GM12864 (cell line): ENCODE data around the gene MUC5B.

Source experiments
- DNase-seq: peaks from one replicate; pipeline ENCODE4 v3.0.0-alpha.2; 2011; ENCODE audit warnings: low read depth
- H3K4me3 ChIP-seq: 2 replicates; pipeline ENCODE4 v1.5.1; 2011; ENCODE audit warnings: mild to moderate bottlenecking, low read depth, low read length, control low read depth
- CTCF ChIP-seq: IDR thresholded peaks from 2 replicates; pipeline ENCODE4 v1.5.1; 2011; ENCODE audit warnings: low read depth, mild to moderate bottlenecking, moderate library complexity, low read length, control low read depth, inconsistent platforms; ENCODE audit errors: missing control alignments

The MUC5B gene

DNA sequence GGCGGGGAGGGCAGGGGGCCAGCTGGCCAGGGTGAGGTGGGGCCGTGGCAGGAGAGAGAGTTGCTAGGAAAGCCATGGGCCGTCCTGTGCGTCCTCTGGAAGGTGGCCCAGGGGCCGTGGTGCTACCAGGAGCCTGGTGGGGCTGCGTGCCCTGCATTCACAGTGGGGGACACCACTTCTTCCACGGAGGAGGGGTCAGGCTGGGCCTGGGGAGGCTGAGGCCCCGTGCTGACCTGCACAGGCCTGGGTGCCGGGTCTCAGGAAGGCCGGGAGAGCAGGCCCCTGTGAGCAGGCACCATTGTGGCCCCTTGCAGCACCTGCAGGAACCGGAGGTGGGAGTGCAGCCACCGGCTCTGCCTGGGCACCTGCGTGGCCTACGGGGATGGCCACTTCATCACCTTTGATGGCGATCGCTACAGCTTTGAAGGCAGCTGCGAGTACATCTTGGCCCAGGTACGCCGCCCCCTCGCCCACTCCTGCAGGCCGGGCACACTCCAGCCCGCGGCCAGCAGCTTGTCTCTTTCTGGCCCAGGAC is 12.0 kb downstream of the MUC5B start:
- DNase-seq: no peak
- no peak overlapping the region for H3K4me3 ChIP-seq
- TF ChIP-seq CTCF: no peak

DNA sequence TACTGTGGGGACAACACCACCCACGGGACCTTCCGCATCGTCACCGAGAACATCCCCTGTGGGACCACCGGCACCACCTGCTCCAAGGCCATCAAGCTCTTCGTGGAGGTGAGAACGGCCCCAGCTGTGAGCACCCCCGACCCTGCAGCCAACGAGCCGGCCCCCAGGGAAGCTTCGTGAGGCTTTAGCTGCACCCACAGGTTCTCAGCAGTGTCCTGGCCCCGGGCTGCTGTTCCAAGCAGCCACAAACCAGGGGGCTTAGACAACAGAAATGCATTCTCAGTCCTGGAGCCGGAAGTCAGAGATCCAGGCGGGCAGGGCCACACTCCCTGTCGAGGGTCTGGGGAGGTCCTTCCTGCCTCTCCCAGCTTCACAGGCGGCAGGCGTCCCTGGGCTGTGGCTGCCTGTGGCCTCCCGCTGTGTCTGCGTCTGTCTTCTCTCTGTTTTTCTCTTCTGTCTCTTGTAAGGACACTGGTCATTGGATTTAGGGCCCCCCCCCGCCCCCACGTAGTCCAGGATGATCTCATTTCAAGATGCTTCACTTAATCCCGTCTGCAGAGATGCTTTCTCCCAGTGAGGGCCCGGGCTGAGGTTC is 12.5 kb downstream of the MUC5B start:
- no peak for TF ChIP-seq CTCF
- H3K4me3 ChIP-seq: no peak overlapping the region
- DNase-seq: no peak

- no peak overlapping the region for H3K4me3 ChIP-seq
- TF ChIP-seq CTCF: no peak
- no peak for DNase-seq
Measured at GRCh38 chr11:1235901-1236315, 13.0 kb downstream of the MUC5B start.

DNA sequence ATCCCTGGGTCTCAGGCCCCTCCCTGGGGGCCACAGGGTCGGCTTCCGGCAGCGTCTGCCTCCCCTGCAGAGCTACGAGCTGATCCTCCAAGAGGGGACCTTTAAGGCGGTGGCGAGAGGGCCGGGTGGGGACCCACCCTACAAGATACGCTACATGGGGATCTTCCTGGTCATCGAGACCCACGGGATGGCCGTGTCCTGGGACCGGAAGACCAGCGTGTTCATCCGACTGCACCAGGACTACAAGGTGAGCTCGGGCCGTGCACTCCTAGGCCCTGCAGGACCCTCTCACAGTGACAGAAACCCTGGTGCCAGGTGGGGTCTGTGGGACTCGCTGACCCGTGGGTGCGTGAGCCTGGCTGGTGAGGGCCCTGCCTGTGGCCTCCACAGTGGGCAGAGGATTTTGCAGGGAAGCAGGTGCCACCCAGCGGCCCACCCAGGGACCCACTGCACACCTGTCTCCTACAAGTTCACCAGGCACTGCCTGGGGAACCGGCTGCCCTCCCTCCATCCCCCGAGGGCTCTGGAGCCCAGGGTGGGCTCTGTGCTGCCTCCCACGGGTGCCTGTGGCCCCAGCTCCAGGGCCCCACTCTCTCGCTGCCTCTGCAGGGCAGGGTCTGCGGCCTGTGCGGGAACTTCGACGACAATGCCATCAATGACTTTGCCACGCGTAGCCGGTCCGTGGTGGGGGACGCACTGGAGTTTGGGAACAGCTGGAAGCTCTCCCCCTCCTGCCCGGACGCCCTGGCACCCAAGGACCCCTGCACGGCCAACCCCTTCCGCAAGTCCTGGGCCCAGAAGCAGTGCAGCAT is 13.7 kb downstream of the MUC5B start:
- H3K4me3 ChIP-seq: no peak overlapping the region
- TF ChIP-seq CTCF: no peak
- no peak for DNase-seq

- DNase-seq: no peak
- TF ChIP-seq CTCF: no peak
- no peak overlapping the region for H3K4me3 ChIP-seq
Measured at GRCh38 chr11:1237128-1237580, 14.3 kb downstream of the MUC5B start.

- no peak overlapping the region for H3K4me3 ChIP-seq
- no peak for DNase-seq
- no peak for TF ChIP-seq CTCF
Measured at GRCh38 chr11:1237851-1238250, 15.0 kb downstream of the MUC5B start.
